SK-N-MC (cell line): ENCODE measurements around the gene BLZF1.
A peak's percentile ranks its signal among the peaks of the same experiment; 100 is the strongest.

Source experiments
- DNase-seq: peaks from one replicate; pipeline ENCODE4 v3.0.0-alpha.2; 2011; ENCODE audit warnings: low read depth, low spot score
- H3K27ac ChIP-seq: fragments of 200-600 bp; sonication (generic); 2 replicates; pipeline ENCODE4 v1.5.1; 2016; ENCODE audit warnings: mixed run types
- H3K36me3 ChIP-seq: fragments of 200-600 bp; sonication (generic); 2 replicates; pipeline ENCODE4 v1.6.1; 2017; ENCODE audit warnings: antibody characterized with exemption, low read length, mixed read lengths; ENCODE audit not compliant: insufficient read depth
- H3K4me3 ChIP-seq: fragments of 200-600 bp; sonication (generic); 2 replicates; pipeline ENCODE4 v1.5.1; 2016
- H3K9ac ChIP-seq: fragments of 200-600 bp; sonication (generic); 2 replicates; pipeline ENCODE4 v1.8.0; 2017; ENCODE audit warnings: mixed run types, mixed read lengths; ENCODE audit not compliant: insufficient read length
- H3K9me3 ChIP-seq: fragments of 200-600 bp; sonication (generic); 2 replicates; pipeline ENCODE4 v1.6.1; 2017; ENCODE audit warnings: low read depth, mild to moderate bottlenecking, antibody characterized with exemption, low read length, moderate library complexity, mixed read lengths
- EZH2 ChIP-seq: fragments of 200-600 bp; sonication (generic); IDR thresholded peaks from one replicate; pipeline ENCODE4 v1.6.1; 2017; ENCODE audit warnings: antibody characterized with exemption
- FOXP2 ChIP-seq: optimal IDR thresholded peaks from 2 replicates; pipeline ENCODE3; 2011; ENCODE audit warnings: mild to moderate bottlenecking, moderate library complexity; ENCODE audit not compliant: insufficient read depth; ENCODE audit errors: extremely low read length, control extremely low read depth
- POLR2AphosphoS5 ChIP-seq: IDR thresholded peaks from 2 replicates; pipeline ENCODE4 v1.6.1; 2012; ENCODE audit warnings: mild to moderate bottlenecking, low read depth, low read length, borderline replicate concordance

Gene BLZF1

DNA sequence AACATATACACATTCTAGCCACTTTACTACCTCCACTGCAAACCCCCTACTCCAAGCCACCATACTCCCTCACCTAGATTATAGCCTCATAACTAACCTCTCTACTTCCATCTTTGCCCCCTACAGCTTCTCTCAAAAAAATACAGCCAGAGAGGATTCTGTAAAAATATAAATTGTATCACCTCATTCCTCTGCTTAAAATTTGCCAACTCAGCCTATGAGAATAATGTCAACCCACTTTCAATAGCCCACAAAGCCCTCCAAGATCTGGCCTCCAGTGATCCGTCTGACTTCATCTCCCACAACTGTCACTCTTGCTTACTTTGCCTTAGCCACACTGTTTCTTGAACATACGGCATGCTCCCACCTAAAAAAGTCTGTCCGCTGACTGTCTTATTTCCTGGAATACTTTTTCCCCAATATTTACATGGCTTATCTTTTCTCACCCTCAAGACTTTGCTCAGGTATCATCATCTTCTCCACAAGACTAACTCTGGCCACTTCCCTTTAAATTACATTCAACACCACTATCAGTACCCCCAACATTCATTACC lies 21.9 kb upstream of the BLZF1 start:
- Histone ChIP-seq H3K27ac (no peak overlapping the region), H3K9me3 (no peaks in the 10 kb centered on the region), H3K9ac (no peak overlapping the region), H3K36me3 (no peaks in the 10 kb centered on the region), H3K4me3 (no peak overlapping the region)
- no peak for DNase-seq
- TF ChIP-seq POLR2AphosphoS5: no peak

- Histone ChIP-seq H3K27ac (no peak overlapping the region), H3K9ac (no peak overlapping the region), H3K4me3 (no peak overlapping the region), H3K36me3 (no peaks in the 10 kb centered on the region), H3K9me3 (no peaks in the 10 kb centered on the region)
- no peak for DNase-seq
- TF ChIP-seq FOXP2 (no peak), EZH2 (no peak), POLR2AphosphoS5 (no peak)
Observed at GRCh38 chr1:169347688-169348382, 20.2 kb upstream of the BLZF1 start.

DNA sequence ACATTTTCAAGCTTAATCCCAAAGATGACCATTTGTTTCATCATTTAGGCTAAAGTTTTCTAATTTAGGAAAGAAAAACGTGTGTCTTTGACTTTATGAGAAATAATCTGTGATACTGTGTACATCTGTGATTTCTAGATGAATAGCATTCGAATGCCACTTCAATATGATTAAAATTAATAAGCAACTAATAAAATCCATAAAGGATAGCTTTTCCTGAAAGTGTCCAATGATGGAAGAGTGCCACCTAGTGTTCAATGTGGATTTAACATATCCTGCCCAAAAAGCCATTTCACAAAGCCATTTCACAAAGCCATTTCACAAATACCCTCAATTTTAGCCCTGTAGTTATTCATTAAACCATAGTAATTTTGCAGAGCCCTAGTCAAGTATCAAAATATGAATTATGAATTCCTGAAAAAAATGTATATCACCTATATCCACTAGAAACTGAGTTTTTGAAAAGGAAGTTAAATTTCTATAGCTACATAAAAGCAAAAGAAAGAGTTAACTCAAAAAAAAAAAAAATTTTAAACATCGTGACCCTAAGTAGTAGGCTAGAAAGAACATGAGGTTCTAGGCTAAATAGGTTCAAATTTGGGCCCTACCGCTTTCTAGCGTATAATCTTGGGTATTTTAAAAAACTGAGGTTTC lies 19.5 kb upstream of the BLZF1 start:
- peak; percentile 58 for DNase-seq
- no peak overlapping the region for H3K27ac ChIP-seq
- TF ChIP-seq POLR2AphosphoS5 (no peak), EZH2 (no peak), FOXP2 (no peak)
- no peak overlapping the region for H3K9ac ChIP-seq
- H3K9me3 ChIP-seq: no peaks in the 10 kb centered on the region
- H3K36me3 ChIP-seq: no peaks in the 10 kb centered on the region
- H3K4me3 ChIP-seq: no peak overlapping the region

- Histone ChIP-seq H3K4me3 (no peak overlapping the region), H3K27ac (no peak overlapping the region), H3K9ac (no peak overlapping the region), H3K9me3 (no peaks in the 10 kb centered on the region), H3K36me3 (no peaks in the 10 kb centered on the region)
- TF ChIP-seq POLR2AphosphoS5 (no peak), EZH2 (no peak), FOXP2 (no peak)
- no peak for DNase-seq
Observed at GRCh38 chr1:169360415-169360814, 7.6 kb upstream of the BLZF1 start.

DNA sequence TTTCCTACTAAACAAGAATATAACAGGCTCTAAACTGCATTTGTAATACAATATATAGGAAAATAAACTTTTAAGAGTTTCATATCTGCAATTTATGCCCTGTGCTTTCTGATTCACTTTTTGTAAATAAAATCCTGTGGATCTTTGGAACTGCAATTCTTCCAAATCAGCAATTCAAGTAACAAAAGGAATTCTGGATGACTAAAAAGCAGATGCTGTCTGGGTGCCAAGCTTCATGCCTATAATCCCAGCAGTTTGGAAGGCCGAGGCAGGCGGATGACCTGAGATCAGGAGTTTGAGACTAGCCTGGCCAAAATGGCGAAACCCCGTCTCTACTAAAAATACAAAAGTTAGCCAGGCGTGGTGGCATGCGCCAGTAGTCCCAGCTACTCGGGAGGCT lies 6.7 kb upstream of the BLZF1 start:
- no peak overlapping the region for H3K27ac ChIP-seq
- no peak for TF ChIP-seq FOXP2
- no peak for TF ChIP-seq EZH2
- TF ChIP-seq POLR2AphosphoS5: no peak
- no peak overlapping the region for H3K4me3 ChIP-seq

GRCh38 chr1:169363046-169363730 lies 4.8 kb upstream of the BLZF1 start:
- Histone ChIP-seq H3K27ac (no peak overlapping the region), H3K36me3 (no peaks in the 10 kb centered on the region), H3K4me3 (no peak overlapping the region), H3K9me3 (no peaks in the 10 kb centered on the region), H3K9ac (no peak overlapping the region)
- no peak for TF ChIP-seq POLR2AphosphoS5
- TF ChIP-seq FOXP2: no peak
- no peak for TF ChIP-seq EZH2
- no peak for DNase-seq

More for the DNA sequence above, 6.7 kb upstream of the BLZF1 start:
- Histone ChIP-seq H3K9ac (no peak overlapping the region), H3K9me3 (no peaks in the 10 kb centered on the region), H3K36me3 (no peaks in the 10 kb centered on the region)
- DNase-seq: no peak

- Histone ChIP-seq H3K27ac (no peak overlapping the region), H3K9me3 (no peaks in the 10 kb centered on the region), H3K4me3 (no peak overlapping the region), H3K9ac (no peak overlapping the region), H3K36me3 (peaks cover 4% of the 10 kb centered on the region; the same call in 1 of the 2 replicates)
- DNase-seq: no peak
- no peak for TF ChIP-seq POLR2AphosphoS5
- TF ChIP-seq FOXP2: no peak
- TF ChIP-seq EZH2: no peak
Observed at GRCh38 chr1:169364948-169365347, 3.0 kb upstream of the BLZF1 start.

DNA sequence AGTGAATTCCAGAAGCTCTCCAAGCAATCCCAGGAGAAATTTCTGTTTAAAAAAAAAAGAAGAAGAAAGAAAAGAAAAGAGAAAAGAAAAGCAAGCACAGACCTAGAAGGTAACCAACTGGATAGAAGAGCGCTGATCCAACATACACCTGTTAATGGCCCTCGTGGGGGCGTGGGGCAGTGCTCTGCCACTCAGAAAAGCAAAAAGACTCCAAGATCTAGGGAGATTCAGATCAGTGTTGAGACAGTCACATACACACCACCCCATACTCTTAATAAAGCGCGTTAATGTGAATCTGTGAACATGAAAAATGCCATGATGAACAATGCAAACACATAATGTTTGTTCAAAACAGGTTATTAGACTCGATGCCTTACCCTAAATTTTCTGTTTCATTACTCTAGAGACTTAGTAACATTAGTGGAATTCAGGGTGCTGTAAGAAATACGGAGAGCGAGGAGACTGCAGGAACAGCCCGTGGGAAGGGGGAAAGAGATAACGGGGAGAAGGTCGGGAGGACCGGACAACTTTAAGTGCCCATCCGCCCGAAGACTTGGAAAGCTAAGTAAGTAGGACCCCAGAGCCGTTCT lies 804 bp upstream of the BLZF1 start:
- Histone ChIP-seq H3K9ac (peak overlapping the region; percentile 42), H3K36me3 (peaks cover 21% of the 10 kb centered on the region), H3K4me3 (peak overlapping the region; percentile 98), H3K27ac (no peak overlapping the region), H3K9me3 (no peaks in the 10 kb centered on the region)
- no peak for DNase-seq
- no peak for TF ChIP-seq EZH2
- TF ChIP-seq POLR2AphosphoS5: no peak

DNA sequence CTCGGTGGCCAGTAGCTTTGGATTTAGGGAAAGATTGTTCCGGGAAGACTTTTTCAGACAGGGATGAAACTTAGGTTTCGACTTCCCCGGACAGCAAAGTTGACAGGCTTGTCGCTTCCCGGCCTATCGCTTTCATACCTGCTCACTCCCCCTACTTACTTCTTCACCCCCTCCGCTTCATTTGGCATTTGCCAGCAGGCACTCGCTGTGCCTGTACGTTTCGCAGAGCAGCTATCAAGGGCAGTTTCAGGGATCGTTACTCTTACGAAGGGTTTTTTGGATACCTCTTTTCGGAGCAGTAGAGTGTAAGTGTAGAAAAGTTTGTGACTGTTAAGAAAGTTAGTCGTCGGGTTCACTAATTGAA lies 393 bp downstream of the BLZF1 start:
- Histone ChIP-seq H3K9ac (peak overlapping the region; percentile 87), H3K27ac (peak overlapping the region; percentile 97), H3K9me3 (no peaks in the 10 kb centered on the region), H3K36me3 (peaks cover 30% of the 10 kb centered on the region), H3K4me3 (peak overlapping the region; percentile 98)
- no peak for DNase-seq
- TF ChIP-seq POLR2AphosphoS5 (no peak), FOXP2 (no peak), EZH2 (no peak)
